ENCODE data around the gene DRC7.
"Not testable (repeated sequence)": the region's sequence is repeated elsewhere in the genome, so short reads cannot be mapped to it uniquely, and the experiment has no call there.

DRC7 gene

DNA sequence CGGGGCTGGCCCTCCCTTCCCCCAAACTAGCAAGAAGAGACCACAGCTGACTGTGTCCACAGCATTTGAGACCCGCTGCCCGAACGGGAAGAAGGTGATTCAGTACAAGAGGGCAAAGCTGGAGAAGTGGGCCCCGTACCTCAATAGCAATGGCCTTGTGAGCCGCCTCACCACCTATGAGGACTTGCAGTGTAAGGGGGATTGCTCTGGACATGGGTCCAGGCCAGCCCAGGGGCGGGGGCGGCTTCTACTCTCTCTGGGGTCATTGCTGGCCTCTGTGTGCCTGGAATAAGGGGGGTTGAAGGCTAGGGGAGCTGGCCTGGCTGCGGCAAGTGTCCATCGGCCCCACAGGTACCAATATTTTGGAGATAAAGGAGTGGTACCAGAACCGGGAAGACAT, 28.0 kb downstream of the DRC7 start:
- in situ Hi-C loops (cut with HindIII; ENCODE audit: low pct_unique_long_range_greater_than_20kb, low sequenced_read_pairs), result no loop called here
- TF ChIP-seq JUND (IDR thresholded peaks at IDR 0.05; ENCODE audit: low read depth), result no peak
- DNase-seq (ENCODE audit: low read depth in 1 of 2, low spot score in 1 of 2), result no peak

DNA sequence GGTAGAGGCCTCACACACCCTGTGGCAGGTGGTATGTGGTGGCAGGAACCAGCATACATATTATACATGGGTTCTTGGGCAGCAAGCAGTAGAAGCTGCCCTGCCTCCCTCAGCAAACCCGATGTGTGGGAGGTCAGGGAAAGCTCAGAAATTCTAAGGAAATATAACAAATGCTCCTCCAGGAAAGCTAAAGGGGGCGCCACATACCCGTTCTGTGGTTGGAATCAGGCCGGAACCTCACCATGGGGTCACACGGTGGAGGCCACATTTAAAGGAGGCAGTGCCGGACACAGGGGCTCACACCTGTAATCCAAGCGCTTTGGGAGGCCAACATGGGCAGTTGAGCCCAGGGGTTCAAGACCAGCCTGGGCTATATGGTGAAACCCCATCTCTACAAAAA, 28.6 kb downstream of the DRC7 start:
- in situ Hi-C loops (cut with HindIII; ENCODE audit: low pct_unique_long_range_greater_than_20kb, low sequenced_read_pairs), result no loop called here
- no peak for TF ChIP-seq JUND (IDR thresholded peaks at IDR 0.05; ENCODE audit: low read depth)
- DNase-seq (ENCODE audit: low read depth in 1 of 2, low spot score in 1 of 2), result no peak

DNA sequence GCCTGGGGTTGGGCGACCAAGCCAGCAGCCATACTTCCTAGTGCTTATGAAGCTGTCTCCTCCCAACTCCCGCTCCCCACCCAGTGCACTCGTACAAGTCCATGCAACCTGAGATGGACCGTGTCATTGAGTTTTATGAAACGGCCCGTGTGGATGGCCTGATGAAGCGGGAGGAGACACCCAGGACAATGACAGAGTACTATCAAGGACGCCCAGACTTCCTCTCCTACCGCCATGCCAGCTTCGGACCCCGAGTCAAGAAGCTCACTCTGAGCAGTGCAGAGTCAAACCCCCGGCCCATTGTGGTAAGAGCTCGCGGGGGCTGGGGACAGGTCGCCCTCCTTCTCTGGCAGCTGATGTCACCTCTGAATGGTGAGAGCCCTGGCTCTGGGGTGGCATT, 29.9 kb downstream of the DRC7 start:
- TF ChIP-seq JUND (IDR thresholded peaks at IDR 0.05; ENCODE audit: low read depth), result no peak
- DNase-seq (ENCODE audit: low read depth in 1 of 2, low spot score in 1 of 2), result no peak
- in situ Hi-C loops (cut with HindIII; ENCODE audit: low pct_unique_long_range_greater_than_20kb, low sequenced_read_pairs), result no loop called here

DNA sequence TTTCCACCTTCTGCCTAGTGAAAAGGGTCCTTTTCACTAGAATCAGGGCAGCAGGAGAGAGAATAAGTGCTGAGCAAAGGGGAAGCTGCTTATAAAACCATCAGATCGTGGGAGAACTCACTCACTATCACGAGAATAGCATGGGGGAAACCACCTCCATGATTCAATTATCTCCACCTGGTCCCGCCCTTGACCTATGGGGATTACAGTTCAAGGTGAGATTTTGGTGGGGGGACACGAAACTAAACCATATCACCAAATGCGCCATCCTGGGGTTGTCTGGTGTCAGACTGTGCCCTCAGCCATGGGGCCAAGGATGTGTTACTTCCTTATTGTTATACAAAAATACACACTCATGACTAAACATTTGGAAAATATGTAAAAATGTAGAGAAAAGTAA, 30.5 kb downstream of the DRC7 start:
- no peak for DNase-seq (ENCODE audit: low read depth in 1 of 2, low spot score in 1 of 2)
- in situ Hi-C loops (cut with HindIII; ENCODE audit: low pct_unique_long_range_greater_than_20kb, low sequenced_read_pairs), result no loop called here
- TF ChIP-seq JUND (IDR thresholded peaks at IDR 0.05; ENCODE audit: low read depth), result no peak

DNA sequence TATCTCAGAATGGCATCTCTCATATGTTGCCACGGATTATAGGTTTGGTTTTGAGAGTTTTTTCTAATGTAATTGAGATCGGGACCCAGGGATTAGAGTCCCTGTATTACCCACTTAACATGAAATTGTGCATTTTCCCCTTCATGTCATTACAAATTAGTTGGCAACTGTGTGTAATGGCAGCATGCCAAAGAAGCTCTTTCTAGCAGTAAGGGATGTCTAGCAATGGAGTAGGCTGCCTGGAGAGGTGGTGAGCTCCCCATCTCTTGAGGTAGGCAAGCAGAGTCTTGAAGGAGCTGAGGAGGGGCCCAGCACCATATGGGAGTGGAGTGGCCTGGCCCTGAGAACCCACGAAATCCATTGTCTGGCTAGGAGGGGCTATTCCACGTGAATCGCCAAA, 30.9 kb downstream of the DRC7 start:
- no peak for DNase-seq (ENCODE audit: low read depth in 1 of 2, low spot score in 1 of 2)
- in situ Hi-C loops (cut with HindIII; ENCODE audit: low pct_unique_long_range_greater_than_20kb, low sequenced_read_pairs), result no loop called here
- no peak for TF ChIP-seq JUND (IDR thresholded peaks at IDR 0.05; ENCODE audit: low read depth)

DNA sequence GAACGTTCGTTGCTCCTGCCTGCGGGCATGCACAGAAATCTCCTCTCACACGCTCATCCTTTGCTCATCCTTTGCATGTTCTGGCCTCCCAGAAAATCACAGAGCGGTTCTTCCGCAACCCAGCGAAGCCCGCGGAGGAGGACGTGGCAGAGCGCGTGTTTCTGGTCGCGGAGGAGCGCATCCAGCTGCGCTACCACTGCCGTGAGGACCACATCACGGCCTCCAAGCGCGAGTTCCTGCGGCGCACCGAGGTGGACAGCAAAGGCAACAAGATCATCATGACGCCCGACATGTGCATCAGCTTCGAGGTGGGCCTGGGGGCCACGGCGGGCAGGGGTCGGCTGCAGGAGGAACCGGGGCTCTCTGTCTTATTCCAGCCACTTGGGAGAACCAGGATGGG, 31.4 kb downstream of the DRC7 start:
- in situ Hi-C loops (cut with HindIII; ENCODE audit: low pct_unique_long_range_greater_than_20kb, low sequenced_read_pairs), result no loop called here
- no peak for TF ChIP-seq JUND (IDR thresholded peaks at IDR 0.05; ENCODE audit: low read depth)
- DNase-seq (ENCODE audit: low read depth in 1 of 2, low spot score in 1 of 2), result no peak

DNA sequence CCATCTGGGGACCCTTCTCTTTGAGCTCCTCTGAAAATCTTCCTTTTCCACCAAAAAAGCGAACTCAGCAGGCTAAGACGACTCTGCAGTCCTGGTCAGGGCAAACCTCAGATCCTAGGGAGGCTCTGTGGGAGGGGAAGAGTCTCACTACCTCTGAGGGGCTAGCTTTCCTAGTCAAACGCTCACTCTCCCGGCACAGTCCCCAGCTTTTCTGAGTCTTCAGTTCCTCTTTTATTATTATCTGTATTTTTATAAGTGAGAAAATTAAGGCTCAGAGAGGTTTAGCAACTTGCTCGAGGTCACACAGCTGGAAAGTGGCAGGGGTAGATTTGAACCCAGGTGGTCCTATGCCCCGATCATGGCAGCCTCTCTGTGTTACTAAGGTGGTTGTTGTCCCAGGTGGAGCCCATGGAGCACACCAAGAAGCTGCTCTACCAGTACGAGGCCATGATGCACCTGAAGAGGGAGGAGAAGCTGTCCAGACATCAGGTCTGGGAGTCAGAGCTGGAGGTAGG, 31.9 kb downstream of the DRC7 start:
- in situ Hi-C loops (cut with HindIII; ENCODE audit: low pct_unique_long_range_greater_than_20kb, low sequenced_read_pairs), result no loop called here
- no peak for TF ChIP-seq JUND (IDR thresholded peaks at IDR 0.05; ENCODE audit: low read depth)
- DNase-seq (ENCODE audit: low read depth in 1 of 2, low spot score in 1 of 2), result no peak

DNA sequence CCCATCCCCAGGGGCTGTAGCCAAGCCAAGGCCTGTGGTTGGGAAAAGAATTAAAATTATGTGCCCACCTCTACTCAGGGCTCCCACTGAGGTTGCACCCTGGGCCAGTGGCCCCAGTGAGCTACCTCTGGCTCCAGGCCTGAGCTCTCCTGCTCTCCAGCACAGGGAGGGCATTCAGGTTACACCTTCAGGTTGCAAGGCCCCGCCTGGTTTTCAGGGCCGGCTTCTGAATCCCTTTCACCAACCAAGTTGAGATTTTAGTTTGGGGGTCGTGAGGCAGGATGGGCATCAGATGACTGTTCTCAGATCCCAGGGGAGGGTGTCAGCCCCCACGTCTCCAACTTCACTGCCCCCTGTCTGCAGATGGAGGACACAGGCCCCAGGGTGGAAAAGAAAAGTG, 33.0 kb downstream of the DRC7 start:
- in situ Hi-C loops (cut with HindIII; ENCODE audit: low pct_unique_long_range_greater_than_20kb, low sequenced_read_pairs), result no loop called here
- no peak for TF ChIP-seq JUND (IDR thresholded peaks at IDR 0.05; ENCODE audit: low read depth)
- no peak for DNase-seq (ENCODE audit: low read depth in 1 of 2, low spot score in 1 of 2)

DNA sequence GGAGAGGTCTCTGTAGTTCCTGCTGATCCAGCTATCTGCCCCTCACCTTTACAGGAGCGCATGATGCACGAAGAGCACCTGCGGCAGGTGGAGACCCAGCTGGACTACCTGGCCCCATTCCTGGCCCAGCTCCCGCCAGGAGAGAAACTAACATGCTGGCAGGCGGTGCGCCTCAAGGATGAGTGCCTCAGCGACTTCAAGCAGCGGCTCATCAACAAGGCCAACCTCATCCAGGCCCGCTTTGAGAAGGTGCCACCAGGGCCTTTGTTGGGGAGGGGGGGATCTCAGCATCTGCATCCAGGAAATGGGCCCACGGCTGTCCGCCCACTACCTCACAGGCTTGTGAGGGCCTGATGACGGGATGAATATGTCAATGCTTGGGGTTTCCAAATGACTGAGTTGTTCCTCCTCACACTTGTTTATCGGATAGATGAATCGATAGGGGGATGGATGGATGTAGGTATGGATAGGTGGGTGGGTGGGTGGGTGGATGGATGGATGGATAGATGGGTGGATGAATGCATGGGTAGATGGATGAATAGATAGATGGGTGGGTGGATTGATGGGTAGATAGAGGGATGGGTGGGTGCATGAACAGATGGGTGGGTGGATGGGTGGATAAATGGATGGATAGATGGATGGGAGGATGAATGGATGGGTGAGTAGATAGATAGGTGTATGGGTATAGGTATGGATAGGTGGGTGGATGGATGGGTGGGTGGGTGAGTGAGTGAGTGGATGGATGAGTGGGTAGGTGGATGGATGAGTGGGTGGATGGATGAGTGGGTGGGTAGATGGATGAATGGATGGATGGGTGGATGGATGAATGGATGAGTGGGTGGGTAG, 34.0 kb downstream of the DRC7 start:
- no peak for TF ChIP-seq JUND (IDR thresholded peaks at IDR 0.05; ENCODE audit: low read depth)
- no peak for DNase-seq (ENCODE audit: low read depth in 1 of 2, low spot score in 1 of 2)
- in situ Hi-C loops (cut with HindIII; ENCODE audit: low pct_unique_long_range_greater_than_20kb, low sequenced_read_pairs), result no loop called here

DNA sequence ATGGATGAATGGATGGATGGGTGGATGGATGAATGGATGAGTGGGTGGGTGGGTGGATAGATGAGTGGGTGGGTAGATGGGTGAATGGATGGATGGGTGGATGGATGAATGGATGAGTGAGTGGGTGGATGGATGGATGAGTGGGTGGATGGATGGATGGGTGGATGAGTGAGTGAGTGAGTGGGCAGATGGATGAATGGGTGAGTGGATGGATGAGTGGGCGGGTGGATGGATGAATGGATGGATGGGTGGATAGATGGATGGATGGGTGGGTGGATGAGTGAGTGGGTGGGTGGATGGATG, 34.5 kb downstream of the DRC7 start:
- in situ Hi-C loops (cut with HindIII; ENCODE audit: low pct_unique_long_range_greater_than_20kb, low sequenced_read_pairs), result no loop called here
- DNase-seq (ENCODE audit: low read depth in 1 of 2, low spot score in 1 of 2), result no peak
- no peak for TF ChIP-seq JUND (IDR thresholded peaks at IDR 0.05; ENCODE audit: low read depth)

DNA sequence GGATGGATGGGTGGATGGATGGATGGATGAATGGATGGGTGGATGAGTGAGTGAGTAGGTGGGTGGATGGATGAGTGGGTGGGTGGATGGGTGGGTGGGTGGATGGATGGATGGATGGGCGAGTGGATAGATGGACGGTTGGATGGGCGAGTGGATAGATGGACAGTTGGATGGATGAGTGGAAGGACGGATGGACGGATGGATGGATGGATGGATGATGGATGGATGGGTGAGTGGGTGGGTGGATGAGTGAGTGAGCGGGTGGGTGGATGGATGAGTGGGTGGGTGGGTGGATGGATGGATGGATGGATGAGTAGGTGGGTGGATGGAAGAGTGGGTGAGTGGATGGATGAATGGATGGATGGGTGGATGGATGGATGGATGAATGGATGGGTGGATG, 35.2 kb downstream of the DRC7 start:
- in situ Hi-C loops (cut with HindIII; ENCODE audit: low pct_unique_long_range_greater_than_20kb, low sequenced_read_pairs), result not testable (repeated sequence)

DNA sequence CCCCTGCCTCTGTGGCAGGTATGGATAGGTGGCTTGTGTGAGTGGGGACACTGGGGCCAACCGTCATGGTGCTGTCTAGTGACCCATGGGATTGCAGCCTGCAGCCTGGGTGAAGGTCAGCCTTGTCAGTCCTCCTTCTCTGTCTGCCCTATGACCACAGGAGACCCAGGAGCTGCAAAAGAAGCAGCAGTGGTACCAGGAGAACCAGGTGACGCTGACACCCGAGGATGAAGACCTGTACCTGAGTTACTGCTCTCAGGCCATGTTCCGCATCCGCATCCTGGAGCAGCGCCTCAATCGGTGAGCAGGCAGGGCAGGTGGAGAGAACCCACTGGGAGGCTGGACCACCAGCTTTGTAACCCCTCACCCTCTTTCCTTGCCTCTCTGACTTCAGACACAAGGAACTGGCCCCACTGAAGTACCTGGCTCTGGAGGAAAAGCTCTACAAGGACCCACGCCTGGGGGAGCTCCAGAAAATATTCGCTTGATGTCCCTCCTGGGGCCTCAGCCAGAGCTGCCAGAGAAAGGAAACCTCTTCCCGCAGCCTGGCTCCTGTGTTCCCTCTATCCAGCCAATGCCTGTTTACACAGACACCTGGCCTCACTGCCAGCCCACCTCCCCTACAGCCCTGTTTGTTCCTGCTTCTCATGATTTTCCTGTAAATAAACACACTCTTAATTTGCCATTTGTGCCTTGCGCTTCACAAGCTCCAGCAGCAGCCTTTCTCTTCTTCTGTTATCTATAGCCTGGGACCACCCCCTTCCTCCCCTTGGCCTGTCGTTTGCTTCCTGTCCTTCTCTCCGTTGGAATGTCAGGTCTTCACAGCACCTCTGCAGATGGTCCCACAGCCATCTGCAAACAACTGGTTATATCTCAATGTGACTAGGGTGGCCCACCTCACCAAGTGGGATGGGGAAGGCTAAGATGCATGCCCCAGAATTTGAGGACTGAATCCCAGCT, 36.4 kb downstream of the DRC7 start:
- TF ChIP-seq JUND (IDR thresholded peaks at IDR 0.05; ENCODE audit: low read depth), result no peak
- in situ Hi-C loops (cut with HindIII; ENCODE audit: low pct_unique_long_range_greater_than_20kb, low sequenced_read_pairs), result no loop called here
- no peak for DNase-seq (ENCODE audit: low read depth in 1 of 2, low spot score in 1 of 2)

More for the DNA sequence above, 35.2 kb downstream of the DRC7 start:
- not testable (repeated sequence) for DNase-seq (ENCODE audit: low read depth in 1 of 2, low spot score in 1 of 2)

DNA sequence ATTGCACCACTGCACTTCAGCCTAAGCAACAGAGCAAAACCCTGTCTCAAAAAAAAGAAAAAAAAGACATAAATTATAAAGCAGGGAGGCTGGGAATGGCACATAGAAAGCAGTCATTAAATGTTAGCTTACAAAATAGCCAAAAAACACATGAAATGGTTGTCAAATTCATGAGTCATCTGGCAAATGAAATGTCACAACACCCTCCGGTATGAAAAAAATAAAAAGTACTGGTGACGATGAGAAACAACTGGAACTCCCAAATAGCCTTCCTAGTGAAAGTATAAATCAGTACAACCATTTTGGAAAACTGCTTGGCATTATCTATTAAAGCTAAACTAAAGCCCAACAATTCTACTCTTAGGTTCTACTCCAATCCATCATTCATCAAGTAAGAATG, 37.4 kb downstream of the DRC7 start:
- DNase-seq (ENCODE audit: low read depth in 1 of 2, low spot score in 1 of 2), result no peak
- TF ChIP-seq JUND (IDR thresholded peaks at IDR 0.05; ENCODE audit: low read depth), result no peak
- in situ Hi-C loops (cut with HindIII; ENCODE audit: low pct_unique_long_range_greater_than_20kb, low sequenced_read_pairs), result no loop called here

All from T47D (cell line).